ENCODE data around the gene PSMC2.
A peak's percentile ranks its signal among the peaks of the same experiment; 100 is the strongest.

Gene PSMC2

DNA sequence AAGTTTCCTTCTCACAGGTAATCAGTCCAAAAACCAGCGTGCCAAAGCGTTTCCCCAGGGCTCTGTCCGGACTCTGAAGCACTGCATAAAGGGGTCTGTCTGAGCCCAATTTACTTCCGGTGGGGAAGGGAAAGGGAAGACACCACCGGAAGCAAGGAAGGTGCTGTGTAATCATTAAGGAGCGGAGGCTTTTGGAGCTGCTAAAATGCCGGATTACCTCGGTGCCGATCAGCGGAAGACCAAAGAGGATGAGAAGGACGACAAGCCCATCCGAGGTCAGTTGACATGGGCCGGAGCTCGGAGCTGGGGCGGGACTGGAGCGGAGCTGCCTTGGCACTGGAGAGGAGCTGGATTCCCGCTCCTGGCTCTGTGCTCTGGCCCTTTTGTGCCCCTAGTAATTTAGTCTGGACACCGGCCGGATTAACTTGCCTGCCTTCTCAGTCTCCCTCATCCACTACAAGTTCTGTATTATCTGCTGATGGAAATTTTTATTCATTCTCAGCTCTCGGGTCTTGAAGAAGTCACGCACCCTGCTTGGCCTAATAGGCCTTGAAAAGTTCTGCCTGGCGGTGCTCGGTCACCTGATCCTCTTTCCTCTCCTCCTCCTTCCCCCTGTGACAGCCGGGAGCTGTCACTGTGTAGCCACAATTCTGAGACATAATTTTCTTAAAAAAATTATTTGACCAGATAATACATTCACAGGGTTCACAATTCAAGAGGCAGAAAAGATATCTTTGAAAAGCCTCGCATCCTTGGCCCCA, at the start of gene PSMC2:
TSS of gene PSMC2 (plus strand) at position 137 of the 761 bp plus-strand sequence. CDS start at position 206, 69 bp downstream.
- H3K9me3 Mint-ChIP-seq, result no peaks in the 10 kb centered on the region
- peaks cover 25% of the 10 kb centered on the region for H3K36me3 Mint-ChIP-seq (ENCODE audit: low read depth)
- H3K27ac Mint-ChIP-seq, result peak within 1 kb of the TSS; percentile 98
- peaks cover 72% of the 10 kb centered on the region for H3K4me1 Mint-ChIP-seq (ENCODE audit: low read depth)
- peak within 1 kb of the TSS; percentile 99 for H3K4me3 Mint-ChIP-seq
- no peaks in the 10 kb centered on the region for H3K27me3 Mint-ChIP-seq

- peak overlapping the region; percentile 89 for H3K4me3 Mint-ChIP-seq
- peaks cover 5% of the 10 kb centered on the region for H3K27me3 Mint-ChIP-seq
- H3K27ac Mint-ChIP-seq, result peak overlapping the region; percentile 93
- peaks cover 36% of the 10 kb centered on the region for H3K4me1 Mint-ChIP-seq (ENCODE audit: low read depth)
- H3K36me3 Mint-ChIP-seq (ENCODE audit: low read depth), result peaks cover 39% of the 10 kb centered on the region
- no peaks in the 10 kb centered on the region for H3K9me3 Mint-ChIP-seq
Observed at GRCh38 chr7:103297837-103298179, 49.6 kb upstream of the PSMC2 start.

GRCh38 chr7:103299660-103300059, 47.8 kb upstream of the PSMC2 start:
- Mint-ChIP-seq H3K27ac (no peak overlapping the region), H3K4me3 (no peak overlapping the region), H3K36me3 (ENCODE audit: low read depth) (peaks cover 56% of the 10 kb centered on the region), H3K27me3 (no peaks in the 10 kb centered on the region), H3K9me3 (no peaks in the 10 kb centered on the region), H3K4me1 (ENCODE audit: low read depth) (peaks cover 49% of the 10 kb centered on the region)

DNA sequence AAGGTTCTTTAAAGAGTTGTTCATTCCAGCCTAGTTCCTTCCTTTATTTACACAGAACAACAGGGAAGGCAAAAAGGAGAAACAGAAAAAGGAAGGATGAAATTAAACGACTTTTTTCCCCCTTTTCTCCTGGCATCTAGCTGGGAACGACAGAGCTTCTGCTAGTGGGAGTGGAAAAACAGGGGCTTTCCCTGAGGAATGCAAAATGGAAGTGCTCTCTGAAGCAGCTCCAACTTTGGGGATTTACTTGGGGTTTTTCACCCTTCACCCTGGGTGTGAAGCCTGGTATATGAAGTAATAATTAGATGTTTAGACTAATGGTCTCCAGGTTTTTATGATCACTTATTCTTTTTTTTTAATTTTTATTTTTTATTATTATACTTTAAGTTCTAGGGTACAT, 46.0 kb upstream of the PSMC2 start:
- no peak overlapping the region for H3K4me3 Mint-ChIP-seq
- peaks cover 68% of the 10 kb centered on the region for H3K36me3 Mint-ChIP-seq (ENCODE audit: low read depth)
- H3K9me3 Mint-ChIP-seq, result no peaks in the 10 kb centered on the region
- peaks cover 54% of the 10 kb centered on the region for H3K4me1 Mint-ChIP-seq (ENCODE audit: low read depth)
- H3K27me3 Mint-ChIP-seq, result no peaks in the 10 kb centered on the region
- peak overlapping the region; percentile 40 for H3K27ac Mint-ChIP-seq

DNA sequence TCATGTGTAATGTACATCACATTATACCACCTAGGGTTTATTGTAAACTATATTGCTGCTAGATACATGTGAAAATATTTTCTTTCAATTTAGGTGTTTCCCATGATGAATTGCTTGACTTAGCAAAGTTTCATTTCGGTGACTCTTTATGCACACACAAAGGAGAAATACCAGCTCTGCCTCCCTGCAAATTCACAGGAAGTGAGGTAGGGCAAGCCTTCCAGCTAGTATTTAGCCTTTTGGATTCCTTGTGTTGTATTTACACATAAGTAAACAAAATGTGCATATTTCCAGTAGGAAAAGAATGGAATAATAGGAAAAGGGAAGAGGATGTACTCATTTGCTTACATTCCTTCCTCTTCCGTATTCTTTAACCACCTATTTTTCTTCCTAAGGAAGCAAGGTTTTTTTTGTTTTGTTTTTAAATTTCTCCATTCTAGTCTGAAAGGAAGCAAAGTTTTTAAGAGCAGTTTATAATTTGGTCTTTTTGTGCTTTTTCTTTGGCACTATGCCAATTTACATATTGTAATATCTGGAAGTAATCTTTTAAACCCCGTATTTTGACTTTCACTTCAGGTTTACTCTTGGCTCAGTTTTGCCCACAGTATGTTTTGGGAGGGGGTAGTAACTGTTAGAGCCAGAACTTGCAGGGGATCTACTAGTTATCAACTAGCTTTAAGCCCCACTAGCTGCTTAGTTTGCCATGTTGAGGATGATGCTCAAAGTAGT, 39.8 kb upstream of the PSMC2 start:
- H3K9me3 Mint-ChIP-seq, result no peaks in the 10 kb centered on the region
- no peaks in the 10 kb centered on the region for H3K27me3 Mint-ChIP-seq
- H3K27ac Mint-ChIP-seq, result peak overlapping the region; percentile 36
- H3K4me3 Mint-ChIP-seq, result no peak overlapping the region
- H3K4me1 Mint-ChIP-seq (ENCODE audit: low read depth), result peaks cover 28% of the 10 kb centered on the region
- H3K36me3 Mint-ChIP-seq (ENCODE audit: low read depth), result peaks cover 75% of the 10 kb centered on the region

GRCh38 chr7:103314852-103315251, 32.6 kb upstream of the PSMC2 start:
- Mint-ChIP-seq H3K27ac (no peak overlapping the region), H3K27me3 (no peaks in the 10 kb centered on the region), H3K9me3 (no peaks in the 10 kb centered on the region), H3K4me3 (no peak overlapping the region), H3K4me1 (ENCODE audit: low read depth) (peaks cover 6% of the 10 kb centered on the region), H3K36me3 (ENCODE audit: low read depth) (peaks cover 98% of the 10 kb centered on the region)

DNA sequence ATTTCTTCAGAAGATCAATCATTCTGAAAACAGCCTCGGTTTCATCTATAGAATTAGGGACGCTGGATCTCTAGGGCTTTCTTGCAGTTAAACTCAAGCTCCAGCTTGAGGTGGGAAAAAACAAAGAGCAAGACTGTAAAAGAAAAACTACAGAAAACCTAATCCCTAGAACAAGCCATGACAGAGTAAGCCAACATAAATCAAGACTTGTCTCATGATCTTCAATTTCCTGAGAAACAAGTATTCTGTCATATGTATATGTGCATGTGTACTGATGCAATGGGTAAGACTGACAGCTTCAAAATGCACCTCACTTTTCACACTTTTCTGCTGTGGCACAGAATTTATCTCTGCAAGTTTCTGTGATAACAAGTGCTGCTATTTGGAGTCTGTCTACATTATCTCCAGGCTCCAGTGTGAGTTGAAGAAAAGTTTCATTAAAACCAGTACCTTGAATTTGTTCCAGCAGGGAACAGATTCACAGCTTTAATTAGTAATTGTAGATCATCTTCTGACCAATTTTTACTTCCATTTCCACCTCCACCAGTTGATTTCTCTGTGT, 31.0 kb upstream of the PSMC2 start:
- peaks cover 6% of the 10 kb centered on the region for H3K4me1 Mint-ChIP-seq (ENCODE audit: low read depth)
- no peaks in the 10 kb centered on the region for H3K9me3 Mint-ChIP-seq
- peaks cover 82% of the 10 kb centered on the region for H3K36me3 Mint-ChIP-seq (ENCODE audit: low read depth)
- H3K4me3 Mint-ChIP-seq, result no peak overlapping the region
- no peaks in the 10 kb centered on the region for H3K27me3 Mint-ChIP-seq
- peak overlapping the region; percentile 79 for H3K27ac Mint-ChIP-seq

DNA sequence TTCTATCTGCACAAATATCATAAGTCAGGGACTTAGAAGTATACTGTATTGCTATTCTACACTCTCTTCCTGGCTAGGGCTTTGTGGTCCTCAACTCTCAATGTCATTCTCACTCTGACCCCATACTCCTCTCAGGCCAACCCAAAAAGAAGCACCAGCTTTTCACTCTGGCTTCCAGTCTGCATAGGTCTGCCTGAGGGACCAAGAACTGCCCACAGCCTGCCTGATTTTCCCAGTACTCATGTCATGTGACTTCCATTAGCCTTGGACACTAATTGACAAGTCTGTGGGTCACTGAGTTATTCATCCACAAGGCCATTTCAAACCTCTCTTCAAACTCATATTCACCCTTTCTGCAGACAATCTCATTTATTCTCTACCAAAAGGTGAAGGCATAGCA, 30.4 kb upstream of the PSMC2 start:
- Mint-ChIP-seq H3K4me3 (no peak overlapping the region), H3K9me3 (no peaks in the 10 kb centered on the region), H3K4me1 (ENCODE audit: low read depth) (peaks cover 6% of the 10 kb centered on the region), H3K27me3 (no peaks in the 10 kb centered on the region), H3K27ac (peak overlapping the region; percentile 79), H3K36me3 (ENCODE audit: low read depth) (peaks cover 82% of the 10 kb centered on the region)

GRCh38 chr7:103325744-103326143, 21.7 kb upstream of the PSMC2 start:
- peaks cover 23% of the 10 kb centered on the region for H3K4me1 Mint-ChIP-seq (ENCODE audit: low read depth)
- H3K4me3 Mint-ChIP-seq, result no peak overlapping the region
- peak overlapping the region; percentile 82 for H3K27ac Mint-ChIP-seq
- H3K27me3 Mint-ChIP-seq, result no peaks in the 10 kb centered on the region
- no peaks in the 10 kb centered on the region for H3K9me3 Mint-ChIP-seq
- H3K36me3 Mint-ChIP-seq (ENCODE audit: low read depth), result peaks cover 63% of the 10 kb centered on the region

- Mint-ChIP-seq H3K36me3 (ENCODE audit: low read depth) (peaks cover 71% of the 10 kb centered on the region), H3K9me3 (no peaks in the 10 kb centered on the region), H3K27ac (no peak overlapping the region)
Observed at GRCh38 chr7:103336761-103337160, 10.7 kb upstream of the PSMC2 start.

GRCh38 chr7:103338864-103339263, 8.6 kb upstream of the PSMC2 start:
- no peak overlapping the region for H3K4me3 Mint-ChIP-seq
- H3K9me3 Mint-ChIP-seq, result no peaks in the 10 kb centered on the region
- H3K4me1 Mint-ChIP-seq (ENCODE audit: low read depth), result peaks cover 47% of the 10 kb centered on the region
- H3K27ac Mint-ChIP-seq, result no peak overlapping the region
- H3K36me3 Mint-ChIP-seq (ENCODE audit: low read depth), result peaks cover 60% of the 10 kb centered on the region
- H3K27me3 Mint-ChIP-seq, result no peaks in the 10 kb centered on the region

More at GRCh38 chr7:103336761-103337160, 10.7 kb upstream of the PSMC2 start:
- Mint-ChIP-seq H3K4me3 (no peak overlapping the region), H3K27me3 (no peaks in the 10 kb centered on the region), H3K4me1 (ENCODE audit: low read depth) (peaks cover 29% of the 10 kb centered on the region)

GRCh38 chr7:103341466-103341865, 6.0 kb upstream of the PSMC2 start:
- Mint-ChIP-seq H3K36me3 (ENCODE audit: low read depth) (peaks cover 49% of the 10 kb centered on the region), H3K27ac (peak overlapping the region; percentile 38), H3K27me3 (no peaks in the 10 kb centered on the region), H3K4me3 (peak overlapping the region; percentile 59), H3K4me1 (ENCODE audit: low read depth) (peaks cover 64% of the 10 kb centered on the region), H3K9me3 (no peaks in the 10 kb centered on the region)

DNA sequence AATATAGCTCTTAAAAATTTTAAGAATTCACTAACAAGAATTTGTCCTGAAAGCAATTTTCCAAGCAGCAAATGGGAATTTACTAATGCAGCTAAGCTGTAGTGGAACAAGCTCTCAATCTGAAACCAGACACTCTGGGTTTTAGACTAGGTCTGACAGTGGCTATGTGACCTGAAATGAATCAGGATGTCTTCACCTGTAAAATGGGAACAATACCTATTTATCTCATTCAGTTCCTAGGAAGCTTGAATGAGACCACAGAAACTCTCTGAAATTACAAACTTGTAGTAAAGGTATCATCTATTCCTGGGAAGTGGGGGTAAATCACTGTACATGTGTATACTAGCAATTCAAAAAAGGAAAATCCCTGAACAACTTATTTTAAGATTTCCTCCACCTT, 4.1 kb upstream of the PSMC2 start:
- H3K36me3 Mint-ChIP-seq (ENCODE audit: low read depth), result peaks cover 34% of the 10 kb centered on the region
- H3K27me3 Mint-ChIP-seq, result no peaks in the 10 kb centered on the region
- H3K4me1 Mint-ChIP-seq (ENCODE audit: low read depth), result peaks cover 75% of the 10 kb centered on the region
- peak overlapping the region; percentile 97 for H3K4me3 Mint-ChIP-seq
- peak overlapping the region; percentile 99 for H3K27ac Mint-ChIP-seq
- no peaks in the 10 kb centered on the region for H3K9me3 Mint-ChIP-seq

GRCh38 chr7:103343758-103344452, 3.5 kb upstream of the PSMC2 start:
- H3K27me3 Mint-ChIP-seq, result no peaks in the 10 kb centered on the region
- H3K4me3 Mint-ChIP-seq, result peak overlapping the region; percentile 97

More at GRCh38 chr7:103343758-103344452, 3.5 kb upstream of the PSMC2 start:
- no peaks in the 10 kb centered on the region for H3K9me3 Mint-ChIP-seq
- H3K36me3 Mint-ChIP-seq (ENCODE audit: low read depth), result peaks cover 34% of the 10 kb centered on the region
- H3K4me1 Mint-ChIP-seq (ENCODE audit: low read depth), result peaks cover 77% of the 10 kb centered on the region
- peak overlapping the region; percentile 99 for H3K27ac Mint-ChIP-seq

All from stimulated activated naive CD8-positive, alpha-beta T cell treated with anti-CD3 and anti-CD28 coated beads, Interleukin-15, Interleukin-2, amounts not matched to agents 100 ng/mL and 50 ng/mL, for 24 hours (primary cell).